Muscle of leg (tissue), 11 donors: ENCODE results near the gene SHOX. TPM values are rescaled to one million over a fixed set of nuclear protein-coding genes. Genes with fewer than 3 reads are reported as not detected.
"Not testable (repeated sequence)": the region's sequence is repeated elsewhere in the genome, so short reads cannot be mapped to it uniquely, and the experiment has no call there.

Experiments used
- DNase-seq: peaks from one replicate; pipeline ENCODE4 v3.0.0; 2013
- H3K27ac ChIP-seq: one replicate; pipeline ENCODE4 v1.5.1; 2013; ENCODE audit warnings: mild to moderate bottlenecking, low read length, control low read depth
- H3K27me3 ChIP-seq: one replicate; pipeline ENCODE4 v1.6.1; 2013; ENCODE audit warnings: low read length; ENCODE audit not compliant: control insufficient read depth, insufficient read depth
- H3K36me3 ChIP-seq: one replicate; pipeline ENCODE4 v1.6.1; 2013; ENCODE audit warnings: low read length; ENCODE audit not compliant: control insufficient read depth, insufficient read depth
- H3K4me1 ChIP-seq: one replicate; pipeline ENCODE4 v1.6.1; 2013; ENCODE audit warnings: low read length; ENCODE audit not compliant: control insufficient read depth, insufficient read depth
- H3K4me3 ChIP-seq: one replicate; pipeline ENCODE4 v1.5.1; 2013; ENCODE audit warnings: low read length, control low read depth
- H3K9me3 ChIP-seq: replicated peaks from 2 replicates; pipeline ENCODE4 v1.6.1; 2013; ENCODE audit warnings: low read depth, low read length; ENCODE audit not compliant: control insufficient read depth
- WGBS: methylation state at CpG from one replicate; pipeline ENCODE4 v1.1.5; 2013; ENCODE audit warnings: missing lambda C conversion rate; ENCODE audit not compliant: insufficient coverage; 5-methylcytosine and 5-hydroxymethylcytosine counted together
- polyA plus RNA-seq, 8 donors: library from polyadenylated mRNA; unstranded; fragments of 120-200 nt; gene quantifications; one replicate each; pipeline versions ENCODE4 v1.2.1 to v1.2.3, GENCODE V29; 2013; ENCODE audit warnings: inconsistent platforms in 1 of 8, low replicate concordance in 1 of 8; ENCODE audit not compliant: insufficient read length in 8 of 8, insufficient read depth in 1 of 8
- total RNA-seq: library from RNA; stranded (reverse); fragments of 120-200 nt; gene quantifications from one replicate; pipeline ENCODE4 v1.2.4, GENCODE V29; 2013

SHOX gene
- total and polyA plus RNA-seq, 9 donors, result 1.7 to 5.8 (median 2.8) TPM

GRCh38 chrX:603029-603428 lies 27.6 kb upstream of the SHOX start:
- WGBS, result no CpG with 5 or more reads among the region's 9 CpGs
- DNase-seq, result not testable (repeated sequence)

GRCh38 chrX:604616-605015 lies 26.0 kb upstream of the SHOX start:
- H3K27ac ChIP-seq, H3K9me3 ChIP-seq, H3K4me3 ChIP-seq, H3K4me1 ChIP-seq, DNase-seq, H3K36me3 ChIP-seq, H3K27me3 ChIP-seq: not testable (repeated sequence)

More at GRCh38 chrX:603029-603428, 27.6 kb upstream of the SHOX start:
- H3K36me3 ChIP-seq, H3K27ac ChIP-seq, H3K4me3 ChIP-seq, H3K27me3 ChIP-seq, H3K4me1 ChIP-seq, H3K9me3 ChIP-seq: not testable (repeated sequence)

GRCh38 chrX:608088-608487 lies 22.5 kb upstream of the SHOX start:
- no CpG with 5 or more reads among the region's 3 CpGs for WGBS
- H3K36me3 ChIP-seq, H3K27ac ChIP-seq, H3K4me3 ChIP-seq, H3K27me3 ChIP-seq, DNase-seq, H3K4me1 ChIP-seq: not testable (repeated sequence)
- peaks cover 15% of the 10 kb centered on the region for H3K9me3 ChIP-seq

- peaks cover 11% of the 10 kb centered on the region for H3K27me3 ChIP-seq
- no peak for DNase-seq
- H3K4me1 ChIP-seq, result no peaks in the 10 kb centered on the region
- peaks cover 15% of the 10 kb centered on the region for H3K9me3 ChIP-seq
- H3K36me3 ChIP-seq, result no peaks in the 10 kb centered on the region
- 82% methylated on average over 4 of the region's 5 CpGs for WGBS
- no peak overlapping the region for H3K4me3 ChIP-seq
- H3K27ac ChIP-seq, result no peak overlapping the region
Observed at GRCh38 chrX:614136-614535, 16.5 kb upstream of the SHOX start.

- peaks cover 29% of the 10 kb centered on the region for H3K27me3 ChIP-seq
- no peaks in the 10 kb centered on the region for H3K4me1 ChIP-seq
- 42% methylated on average over 5 of the region's 7 CpGs for WGBS
- no peak overlapping the region for H3K27ac ChIP-seq
- H3K36me3 ChIP-seq, result no peaks in the 10 kb centered on the region
- H3K4me3 ChIP-seq, result no peak overlapping the region
- DNase-seq, result no peak
- H3K9me3 ChIP-seq, result no peaks in the 10 kb centered on the region
Observed at GRCh38 chrX:617401-617800, 13.2 kb upstream of the SHOX start.

GRCh38 chrX:617891-618290 lies 12.7 kb upstream of the SHOX start:
- no peak for DNase-seq
- H3K27me3 ChIP-seq, result peaks cover 29% of the 10 kb centered on the region

GRCh38 chrX:618304-618703 lies 12.3 kb upstream of the SHOX start:
- H3K27ac ChIP-seq, H3K4me3 ChIP-seq, H3K36me3 ChIP-seq, H3K4me1 ChIP-seq, H3K9me3 ChIP-seq, DNase-seq: not testable (repeated sequence)
- H3K27me3 ChIP-seq, result peaks cover 30% of the 10 kb centered on the region

More at GRCh38 chrX:617891-618290, 12.7 kb upstream of the SHOX start:
- WGBS, result 66% methylated on average over 7 of the region's 8 CpGs
- Histone ChIP-seq H3K4me3 (no peak overlapping the region), H3K4me1 (no peaks in the 10 kb centered on the region), H3K9me3 (no peaks in the 10 kb centered on the region), H3K27ac (no peak overlapping the region), H3K36me3 (no peaks in the 10 kb centered on the region)

GRCh38 chrX:618761-619450 lies 11.7 kb upstream of the SHOX start:
- DNase-seq, result no peak
- Histone ChIP-seq H3K4me3 (no peak overlapping the region), H3K4me1 (no peaks in the 10 kb centered on the region), H3K27ac (no peak overlapping the region), H3K36me3 (no peaks in the 10 kb centered on the region), H3K9me3 (no peaks in the 10 kb centered on the region), H3K27me3 (peaks cover 36% of the 10 kb centered on the region)
- WGBS, result 4% methylated on average over 46 of the region's 54 CpGs

- Histone ChIP-seq H3K4me3 (no peak overlapping the region), H3K36me3 (no peaks in the 10 kb centered on the region), H3K27me3 (peaks cover 41% of the 10 kb centered on the region), H3K4me1 (no peaks in the 10 kb centered on the region), H3K9me3 (no peaks in the 10 kb centered on the region), H3K27ac (no peak overlapping the region)
- 5% methylated on average over 12 of the region's 23 CpGs for WGBS
- no peak for DNase-seq
Observed at GRCh38 chrX:619451-619811, 11.2 kb upstream of the SHOX start.

GRCh38 chrX:619812-620531 lies 10.6 kb upstream of the SHOX start:
- no peak overlapping the region for H3K27ac ChIP-seq
- H3K27me3 ChIP-seq, result peaks cover 42% of the 10 kb centered on the region
- H3K4me1 ChIP-seq, result no peaks in the 10 kb centered on the region
- no peak overlapping the region for H3K4me3 ChIP-seq
- no peak for DNase-seq
- WGBS, result 10% methylated on average over 45 of the region's 48 CpGs
- no peaks in the 10 kb centered on the region for H3K9me3 ChIP-seq
- no peaks in the 10 kb centered on the region for H3K36me3 ChIP-seq
